PC-9 (cell line): ENCODE data around the gene SDHB.

Experiments
- EZH2 ChIP-seq: fragments of 200-600 bp; sonication (generic); IDR thresholded peaks from 2 replicates; pipeline ENCODE4 v1.8.0; 2017; ENCODE audit warnings: antibody characterized with exemption, low read depth
- TF ChIP-seq, protein P1 (sequence below): fragments of 200-600 bp; sonication (generic); conservative IDR thresholded peaks from 2 replicates; pipeline ENCODE4 v1.6.1; 2017; ENCODE audit warnings: mixed run types, antibody characterized with exemption, mild to moderate bottlenecking, moderate library complexity

GRCh38 chr1:17040135-17040534, 13.7 kb downstream of the SDHB start:
- TF ChIP-seq, protein P1, sequence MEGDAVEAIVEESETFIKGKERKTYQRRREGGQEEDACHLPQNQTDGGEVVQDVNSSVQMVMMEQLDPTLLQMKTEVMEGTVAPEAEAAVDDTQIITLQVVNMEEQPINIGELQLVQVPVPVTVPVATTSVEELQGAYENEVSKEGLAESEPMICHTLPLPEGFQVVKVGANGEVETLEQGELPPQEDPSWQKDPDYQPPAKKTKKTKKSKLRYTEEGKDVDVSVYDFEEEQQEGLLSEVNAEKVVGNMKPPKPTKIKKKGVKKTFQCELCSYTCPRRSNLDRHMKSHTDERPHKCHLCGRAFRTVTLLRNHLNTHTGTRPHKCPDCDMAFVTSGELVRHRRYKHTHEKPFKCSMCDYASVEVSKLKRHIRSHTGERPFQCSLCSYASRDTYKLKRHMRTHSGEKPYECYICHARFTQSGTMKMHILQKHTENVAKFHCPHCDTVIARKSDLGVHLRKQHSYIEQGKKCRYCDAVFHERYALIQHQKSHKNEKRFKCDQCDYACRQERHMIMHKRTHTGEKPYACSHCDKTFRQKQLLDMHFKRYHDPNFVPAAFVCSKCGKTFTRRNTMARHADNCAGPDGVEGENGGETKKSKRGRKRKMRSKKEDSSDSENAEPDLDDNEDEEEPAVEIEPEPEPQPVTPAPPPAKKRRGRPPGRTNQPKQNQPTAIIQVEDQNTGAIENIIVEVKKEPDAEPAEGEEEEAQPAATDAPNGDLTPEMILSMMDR: no peak
- no peak for TF ChIP-seq EZH2
